ENCODE results near the gene CYGB.

- TF ChIP-seq SPI1 (IDR thresholded peaks at IDR 0.05; ENCODE audit: borderline replicate concordance, insufficient read depth, low read depth, low read length): no peak; the same call in 1 of the 2 replicates
- no peak for TF ChIP-seq CREM (IDR thresholded peaks at IDR 0.05; ENCODE audit: low read depth)
- TF ChIP-seq CTCF (IDR thresholded peaks at IDR 0.05 in 2 of 3, conservative IDR thresholded peaks at IDR 0.05 in 1 of 3; ENCODE audit: control insufficient read depth in 2 of 3, extremely low read depth in 1 of 3, insufficient read depth in 1 of 3, low read depth in 3 of 3, low read length in 3 of 3): no peak
- TF ChIP-seq POLR2AphosphoS5 (IDR thresholded peaks at IDR 0.05; ENCODE audit: low read length): no peak
- TF ChIP-seq EZH2 (IDR thresholded peaks at IDR 0.05; ENCODE audit: borderline replicate concordance, control insufficient read depth, low read depth, low read length): no peak
- no peak for TF ChIP-seq RCOR1 (conservative IDR thresholded peaks at IDR 0.05; ENCODE audit: low read depth, low read length)
- no peak for TF ChIP-seq NR2C2 (IDR thresholded peaks at IDR 0.05; ENCODE audit: borderline replicate concordance, control insufficient read depth, insufficient read length, low read depth)
- TF ChIP-seq MAX (IDR thresholded peaks at IDR 0.05; ENCODE audit: low read depth, low read length): no peak
- TF ChIP-seq MYB (IDR thresholded peaks at IDR 0.05; ENCODE audit: borderline replicate concordance, low read depth, low read length): no peak
- no peak for TF ChIP-seq FOXM1 (IDR thresholded peaks at IDR 0.05; ENCODE audit: low read depth, low read length)
- TF ChIP-seq ZBTB40 (IDR thresholded peaks at IDR 0.05; ENCODE audit: borderline replicate concordance): no peak
- TF ChIP-seq MTA3 (IDR thresholded peaks at IDR 0.05; ENCODE audit: borderline replicate concordance, low read length): peak; percentile 27; the same call in 1 of the 2 replicates
- TF ChIP-seq CBX5 (IDR thresholded peaks at IDR 0.05; ENCODE audit: low read depth): no peak
- TF ChIP-seq, protein P1, sequence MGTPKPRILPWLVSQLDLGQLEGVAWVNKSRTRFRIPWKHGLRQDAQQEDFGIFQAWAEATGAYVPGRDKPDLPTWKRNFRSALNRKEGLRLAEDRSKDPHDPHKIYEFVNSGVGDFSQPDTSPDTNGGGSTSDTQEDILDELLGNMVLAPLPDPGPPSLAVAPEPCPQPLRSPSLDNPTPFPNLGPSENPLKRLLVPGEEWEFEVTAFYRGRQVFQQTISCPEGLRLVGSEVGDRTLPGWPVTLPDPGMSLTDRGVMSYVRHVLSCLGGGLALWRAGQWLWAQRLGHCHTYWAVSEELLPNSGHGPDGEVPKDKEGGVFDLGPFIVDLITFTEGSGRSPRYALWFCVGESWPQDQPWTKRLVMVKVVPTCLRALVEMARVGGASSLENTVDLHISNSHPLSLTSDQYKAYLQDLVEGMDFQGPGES (IDR thresholded peaks at IDR 0.05): no peak
Observed at GRCh38 chr17:76498876-76499251, 38.6 kb downstream of the CYGB start.
